ENCODE measurements around the gene SUCLG2. TPM values are rescaled to one million over a fixed set of nuclear protein-coding genes. Genes with fewer than 3 reads are reported as not detected.

SUCLG2 gene
- total RNA-seq, 4 donors from 2014 or later: 38.7 to 42.9 (median 41.3) TPM

DNA sequence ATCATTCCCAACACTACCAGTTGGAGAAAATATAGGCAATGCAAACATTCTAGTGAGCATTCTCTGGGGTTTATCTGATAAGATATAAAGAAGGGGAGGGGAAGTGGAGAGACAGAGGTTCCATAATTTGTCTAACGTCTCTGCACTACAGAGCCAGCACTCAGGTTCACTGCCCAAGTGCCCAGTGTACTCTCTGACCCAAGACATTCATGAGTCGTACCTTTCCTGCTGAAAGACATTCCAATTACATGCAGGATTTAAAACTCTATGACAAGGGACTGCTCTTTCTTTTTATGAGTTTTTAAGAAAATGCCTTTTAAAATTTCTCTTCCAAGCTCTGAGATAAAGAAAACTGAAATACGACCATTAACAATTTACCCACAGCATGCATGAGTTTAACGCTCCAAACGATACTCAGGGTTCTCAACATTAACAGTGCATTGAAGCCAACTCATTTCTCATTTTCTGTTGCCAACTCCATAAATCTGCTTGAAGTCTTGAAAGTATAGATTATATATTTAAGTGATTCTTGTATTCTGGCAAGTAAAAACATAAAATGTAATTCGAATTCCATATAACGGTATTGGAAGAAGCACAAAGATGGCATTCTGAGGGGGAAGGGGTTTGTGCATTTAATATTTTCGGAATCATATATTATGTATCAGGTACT, 193.4 kb downstream of the SUCLG2 start:
- intact Hi-C loops (cut with DNase I; ENCODE audit: low total_unique reads): no loop called here

DNA sequence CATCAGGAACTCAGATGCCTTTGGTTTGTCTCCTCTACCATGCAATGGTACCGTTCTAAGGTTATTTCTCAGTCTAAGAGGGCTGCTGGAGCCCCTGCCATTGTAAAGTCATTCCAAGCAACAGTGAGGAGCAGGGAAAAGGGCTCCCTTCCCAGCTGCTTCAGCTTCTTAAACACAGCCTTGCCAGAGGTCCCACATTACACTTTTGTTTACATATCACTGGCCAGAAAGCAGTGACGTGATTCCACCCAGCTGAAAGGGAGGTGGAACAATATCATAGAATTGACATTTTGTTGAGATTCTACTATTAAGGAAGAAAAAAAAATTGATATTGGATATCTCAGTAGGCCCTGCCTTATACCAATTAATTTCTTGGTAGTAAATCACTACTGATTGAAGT, 194.6 kb downstream of the SUCLG2 start:
- 93 to 99% methylated on average over 2 of the region's 2 CpGs for WGBS, 2 donors

More for the DNA sequence above, 193.4 kb downstream of the SUCLG2 start:
- WGBS, 2 donors: 85 to 90% methylated on average over 8 of the region's 8 CpGs
- H3K4me3 ChIP-seq (ENCODE audit: low read depth, poor library complexity, severe bottlenecking): no peak overlapping the region
- TF ChIP-seq, protein P1, sequence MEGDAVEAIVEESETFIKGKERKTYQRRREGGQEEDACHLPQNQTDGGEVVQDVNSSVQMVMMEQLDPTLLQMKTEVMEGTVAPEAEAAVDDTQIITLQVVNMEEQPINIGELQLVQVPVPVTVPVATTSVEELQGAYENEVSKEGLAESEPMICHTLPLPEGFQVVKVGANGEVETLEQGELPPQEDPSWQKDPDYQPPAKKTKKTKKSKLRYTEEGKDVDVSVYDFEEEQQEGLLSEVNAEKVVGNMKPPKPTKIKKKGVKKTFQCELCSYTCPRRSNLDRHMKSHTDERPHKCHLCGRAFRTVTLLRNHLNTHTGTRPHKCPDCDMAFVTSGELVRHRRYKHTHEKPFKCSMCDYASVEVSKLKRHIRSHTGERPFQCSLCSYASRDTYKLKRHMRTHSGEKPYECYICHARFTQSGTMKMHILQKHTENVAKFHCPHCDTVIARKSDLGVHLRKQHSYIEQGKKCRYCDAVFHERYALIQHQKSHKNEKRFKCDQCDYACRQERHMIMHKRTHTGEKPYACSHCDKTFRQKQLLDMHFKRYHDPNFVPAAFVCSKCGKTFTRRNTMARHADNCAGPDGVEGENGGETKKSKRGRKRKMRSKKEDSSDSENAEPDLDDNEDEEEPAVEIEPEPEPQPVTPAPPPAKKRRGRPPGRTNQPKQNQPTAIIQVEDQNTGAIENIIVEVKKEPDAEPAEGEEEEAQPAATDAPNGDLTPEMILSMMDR (IDR thresholded peaks at IDR 0.05): no peak
- TF ChIP-seq POLR2A (IDR thresholded peaks at IDR 0.05): no peak
- DNase-seq (ENCODE audit: low spot score in 2 of 2): no peak

GRCh38 chr3:67458896-67459530, 195.4 kb downstream of the SUCLG2 start:
- TF ChIP-seq, protein P1 (IDR thresholded peaks at IDR 0.05): no peak
- no peak for TF ChIP-seq POLR2A (IDR thresholded peaks at IDR 0.05)
- WGBS, 2 donors: 95 to 96% methylated on average over 4 of the region's 4 CpGs
- no peak for DNase-seq (ENCODE audit: low spot score in 2 of 2)
- no peak overlapping the region for H3K4me3 ChIP-seq (ENCODE audit: low read depth, poor library complexity, severe bottlenecking)
- intact Hi-C loops (cut with DNase I; ENCODE audit: low total_unique reads): loop anchor here (10.0 kb wide), 1 partner anchor 1306 kb away; no protein-coding TSS in a partner anchor

More for the DNA sequence above, 194.6 kb downstream of the SUCLG2 start:
- no peak for DNase-seq (ENCODE audit: low spot score in 2 of 2)
- intact Hi-C loops (cut with DNase I; ENCODE audit: low total_unique reads): loop anchor here (10.0 kb wide), 1 partner anchor 1305 kb away; no protein-coding TSS in a partner anchor
- TF ChIP-seq, protein P1 (IDR thresholded peaks at IDR 0.05): no peak
- TF ChIP-seq POLR2A (IDR thresholded peaks at IDR 0.05): no peak
- H3K4me3 ChIP-seq (ENCODE audit: low read depth, poor library complexity, severe bottlenecking): no peak overlapping the region

DNA sequence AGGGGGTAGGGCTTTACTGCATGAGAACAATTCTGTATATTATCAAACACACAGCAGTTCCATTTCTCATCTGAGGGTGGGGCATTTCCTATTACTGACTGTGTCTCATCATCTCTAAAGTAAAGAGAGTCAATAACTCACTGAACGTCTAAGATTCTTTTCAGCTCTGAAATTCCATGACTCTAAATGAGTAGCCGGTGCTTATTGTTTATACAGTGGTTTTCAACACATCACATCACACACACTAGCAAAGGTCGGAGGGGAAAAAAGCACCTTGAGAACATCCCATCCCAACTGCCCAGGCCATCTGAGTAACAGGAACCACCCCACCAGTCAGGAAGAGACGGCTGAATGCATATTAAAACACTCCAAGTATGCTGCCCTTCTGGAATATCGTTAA, 196.0 kb downstream of the SUCLG2 start:
- WGBS, 2 donors: 85% methylated on average over 5 of the region's 5 CpGs
- intact Hi-C loops (cut with DNase I; ENCODE audit: low total_unique reads): loop anchor here (10.0 kb wide), 1 partner anchor 1306 kb away; no protein-coding TSS in a partner anchor
- no peak for DNase-seq (ENCODE audit: low spot score in 2 of 2)
- TF ChIP-seq, protein P1 (IDR thresholded peaks at IDR 0.05): no peak
- no peak for TF ChIP-seq POLR2A (IDR thresholded peaks at IDR 0.05)
- H3K4me3 ChIP-seq (ENCODE audit: low read depth, poor library complexity, severe bottlenecking): no peak overlapping the region

DNA sequence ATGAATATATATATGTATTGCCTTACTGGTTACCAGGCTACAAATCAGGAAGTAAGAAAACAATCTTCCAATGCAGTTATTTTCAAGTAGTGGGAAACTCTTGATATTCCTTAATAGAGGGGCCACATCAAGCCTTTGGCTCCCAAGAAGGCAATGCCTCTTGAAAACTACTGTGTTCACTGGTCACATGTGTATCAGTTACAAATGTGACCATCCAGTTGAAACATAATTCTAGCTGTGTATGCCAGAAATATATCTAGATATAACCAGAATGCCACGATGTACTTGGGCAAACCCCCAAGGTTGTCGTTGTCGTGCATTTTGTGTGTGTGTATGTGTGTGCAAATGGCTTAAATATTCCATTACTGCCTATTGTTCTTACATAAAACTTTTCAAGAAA, 200.8 kb downstream of the SUCLG2 start:
- no peak for DNase-seq (ENCODE audit: low spot score in 2 of 2)
- intact Hi-C loops (cut with DNase I; ENCODE audit: low total_unique reads): loop anchor here (10.0 kb wide), 1 partner anchor 1311 kb away; no protein-coding TSS in a partner anchor
- no peak overlapping the region for H3K4me3 ChIP-seq (ENCODE audit: low read depth, poor library complexity, severe bottlenecking)
- no peak for TF ChIP-seq POLR2A (IDR thresholded peaks at IDR 0.05)
- TF ChIP-seq, protein P1 (IDR thresholded peaks at IDR 0.05): no peak
- WGBS, 2 donors: 97% methylated on average over 3 of the region's 3 CpGs
